ENCODE results near the gene ETS1.

Gene ETS1

DNA sequence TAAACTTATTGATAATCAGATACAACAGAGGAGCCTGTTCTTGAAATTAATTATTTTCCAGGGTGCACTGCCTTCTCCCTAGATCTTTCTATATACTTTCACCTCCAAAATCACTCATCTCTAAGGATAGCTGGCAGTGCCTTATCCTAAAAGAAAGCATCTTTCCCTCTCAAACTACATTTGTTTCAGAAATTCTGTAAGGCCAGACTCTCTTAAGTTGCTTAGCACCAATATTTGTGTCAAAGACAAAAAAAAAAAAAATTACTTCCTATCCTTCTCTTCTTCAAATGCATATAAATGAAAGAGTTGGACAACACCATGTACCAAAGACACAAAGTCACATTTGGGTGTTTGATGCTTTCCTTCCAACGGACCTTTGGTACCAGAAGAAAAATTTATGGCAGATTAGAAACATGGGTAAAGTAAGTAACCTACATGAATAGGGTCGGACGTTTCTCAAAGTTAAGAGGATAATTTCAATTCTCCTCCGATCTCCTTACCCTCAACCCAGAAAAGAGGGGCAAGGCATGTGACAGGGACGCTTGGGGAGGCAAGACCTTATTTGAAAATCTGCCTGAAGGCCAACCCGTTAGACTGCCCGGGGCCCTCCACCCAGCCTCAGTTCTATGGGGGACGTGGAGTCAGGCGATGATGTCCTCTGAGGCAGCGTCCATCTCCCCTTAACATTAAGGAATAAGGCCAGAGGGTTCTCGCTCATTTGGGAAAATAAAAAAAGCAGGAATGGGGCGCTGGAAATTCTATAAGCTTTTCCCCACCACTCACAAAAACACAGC, 66.3 kb downstream of the ETS1 start:
- no peak for DNase-seq (ENCODE audit: low read depth)
- peak overlapping the region; percentile 94 for H3K4me3 ChIP-seq (replicated peaks; ENCODE audit: low read depth, low read length)
- TF ChIP-seq, protein P1, sequence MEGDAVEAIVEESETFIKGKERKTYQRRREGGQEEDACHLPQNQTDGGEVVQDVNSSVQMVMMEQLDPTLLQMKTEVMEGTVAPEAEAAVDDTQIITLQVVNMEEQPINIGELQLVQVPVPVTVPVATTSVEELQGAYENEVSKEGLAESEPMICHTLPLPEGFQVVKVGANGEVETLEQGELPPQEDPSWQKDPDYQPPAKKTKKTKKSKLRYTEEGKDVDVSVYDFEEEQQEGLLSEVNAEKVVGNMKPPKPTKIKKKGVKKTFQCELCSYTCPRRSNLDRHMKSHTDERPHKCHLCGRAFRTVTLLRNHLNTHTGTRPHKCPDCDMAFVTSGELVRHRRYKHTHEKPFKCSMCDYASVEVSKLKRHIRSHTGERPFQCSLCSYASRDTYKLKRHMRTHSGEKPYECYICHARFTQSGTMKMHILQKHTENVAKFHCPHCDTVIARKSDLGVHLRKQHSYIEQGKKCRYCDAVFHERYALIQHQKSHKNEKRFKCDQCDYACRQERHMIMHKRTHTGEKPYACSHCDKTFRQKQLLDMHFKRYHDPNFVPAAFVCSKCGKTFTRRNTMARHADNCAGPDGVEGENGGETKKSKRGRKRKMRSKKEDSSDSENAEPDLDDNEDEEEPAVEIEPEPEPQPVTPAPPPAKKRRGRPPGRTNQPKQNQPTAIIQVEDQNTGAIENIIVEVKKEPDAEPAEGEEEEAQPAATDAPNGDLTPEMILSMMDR (IDR thresholded peaks at IDR 0.05; ENCODE audit: low read length, missing control alignments), result no peak

DNA sequence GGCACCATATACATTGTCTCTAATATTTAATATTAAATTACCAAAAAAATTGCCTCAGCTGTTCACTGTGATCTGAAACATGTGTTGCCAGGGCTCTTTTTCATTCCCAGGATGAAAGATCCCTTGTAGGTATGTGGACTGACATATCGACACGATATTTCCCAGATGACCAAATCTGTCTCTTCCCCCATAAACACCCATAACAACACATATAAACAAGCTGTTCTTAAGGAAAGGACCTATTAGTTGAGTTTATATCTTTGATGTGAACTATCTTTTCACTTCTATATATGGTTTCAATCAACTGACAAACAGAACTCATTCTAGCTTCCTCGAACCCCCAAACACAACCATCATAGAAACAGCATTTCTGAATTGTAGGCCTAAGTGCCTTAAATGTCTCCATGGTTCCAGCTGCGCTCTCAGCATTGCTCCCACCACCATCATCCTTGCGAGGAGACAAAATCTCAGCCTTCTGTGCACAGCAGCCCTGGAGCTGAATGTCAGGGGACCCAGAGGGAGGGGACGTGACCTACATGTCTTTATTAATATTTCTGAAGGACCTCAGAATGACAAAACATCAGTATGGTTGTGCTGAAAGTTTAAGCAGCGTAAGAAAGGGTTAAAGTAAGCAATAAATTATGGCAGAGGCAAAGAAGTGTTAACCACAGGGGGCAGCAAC, 67.0 kb downstream of the ETS1 start:
- no peak for DNase-seq (ENCODE audit: low read depth)
- peak overlapping the region; percentile 94 for H3K4me3 ChIP-seq (replicated peaks; ENCODE audit: low read depth, low read length)
- TF ChIP-seq, protein P1 (IDR thresholded peaks at IDR 0.05; ENCODE audit: low read length, missing control alignments), result peak; percentile 19

DNA sequence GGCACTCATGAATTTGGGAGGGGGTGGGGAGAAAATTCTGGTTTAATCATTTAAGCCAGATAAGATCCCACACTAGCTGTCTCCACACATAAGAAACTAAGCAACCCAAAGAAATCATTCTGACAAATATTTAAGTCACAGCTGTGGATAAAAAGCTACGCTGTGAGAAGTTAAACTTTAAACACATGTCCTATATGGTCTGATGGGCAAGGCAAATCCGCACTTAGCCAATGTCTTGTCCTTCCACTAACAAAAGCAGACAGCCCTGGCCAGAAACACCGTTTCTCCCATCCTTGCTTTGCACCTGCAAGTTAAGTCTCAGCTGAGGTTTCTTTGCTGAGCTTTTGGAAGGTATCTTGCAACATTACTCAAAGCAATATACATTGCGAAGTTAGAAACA, 68.0 kb downstream of the ETS1 start:
- H3K4me3 ChIP-seq (replicated peaks; ENCODE audit: low read depth, low read length), result peak overlapping the region; percentile 94
- DNase-seq (ENCODE audit: low read depth), result no peak
- TF ChIP-seq, protein P1 (IDR thresholded peaks at IDR 0.05; ENCODE audit: low read length, missing control alignments), result no peak

DNA sequence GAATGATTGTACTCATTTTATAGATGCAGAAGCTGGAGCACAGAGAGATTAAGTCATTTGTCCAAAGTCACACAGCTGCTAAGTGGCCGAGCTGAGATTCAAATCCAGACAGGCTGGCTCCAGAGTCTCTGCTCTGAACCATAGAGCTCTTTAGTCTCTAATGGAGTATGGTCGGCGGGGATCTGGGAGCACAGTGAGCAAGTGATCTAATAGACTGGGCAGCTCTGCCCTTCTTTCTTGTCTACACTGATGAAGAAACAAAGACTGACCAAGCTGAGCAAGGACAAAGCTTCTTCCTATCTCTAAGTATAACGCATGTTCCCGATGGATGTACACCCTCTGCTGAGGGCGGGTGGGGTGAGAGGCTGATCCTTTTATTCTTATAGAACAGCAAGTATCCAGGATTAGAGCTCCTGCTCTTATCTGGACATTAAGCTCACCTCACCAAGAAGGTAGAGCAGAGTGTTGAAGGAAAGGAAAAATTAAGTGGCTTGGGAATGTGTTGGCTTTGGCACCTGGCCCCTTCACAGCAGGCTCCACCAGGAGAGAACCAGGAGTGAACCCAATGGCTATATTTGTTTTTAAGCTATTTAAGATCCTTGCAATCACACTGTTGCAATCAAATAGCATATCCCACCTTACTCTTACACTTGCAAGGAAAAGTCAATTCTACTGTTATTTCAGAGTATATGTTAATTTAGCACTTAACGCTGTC, 68.7 kb downstream of the ETS1 start:
- H3K4me3 ChIP-seq (replicated peaks; ENCODE audit: low read depth, low read length), result peak overlapping the region; percentile 94
- TF ChIP-seq, protein P1 (IDR thresholded peaks at IDR 0.05; ENCODE audit: low read length, missing control alignments), result no peak
- DNase-seq (ENCODE audit: low read depth), result no peak

DNA sequence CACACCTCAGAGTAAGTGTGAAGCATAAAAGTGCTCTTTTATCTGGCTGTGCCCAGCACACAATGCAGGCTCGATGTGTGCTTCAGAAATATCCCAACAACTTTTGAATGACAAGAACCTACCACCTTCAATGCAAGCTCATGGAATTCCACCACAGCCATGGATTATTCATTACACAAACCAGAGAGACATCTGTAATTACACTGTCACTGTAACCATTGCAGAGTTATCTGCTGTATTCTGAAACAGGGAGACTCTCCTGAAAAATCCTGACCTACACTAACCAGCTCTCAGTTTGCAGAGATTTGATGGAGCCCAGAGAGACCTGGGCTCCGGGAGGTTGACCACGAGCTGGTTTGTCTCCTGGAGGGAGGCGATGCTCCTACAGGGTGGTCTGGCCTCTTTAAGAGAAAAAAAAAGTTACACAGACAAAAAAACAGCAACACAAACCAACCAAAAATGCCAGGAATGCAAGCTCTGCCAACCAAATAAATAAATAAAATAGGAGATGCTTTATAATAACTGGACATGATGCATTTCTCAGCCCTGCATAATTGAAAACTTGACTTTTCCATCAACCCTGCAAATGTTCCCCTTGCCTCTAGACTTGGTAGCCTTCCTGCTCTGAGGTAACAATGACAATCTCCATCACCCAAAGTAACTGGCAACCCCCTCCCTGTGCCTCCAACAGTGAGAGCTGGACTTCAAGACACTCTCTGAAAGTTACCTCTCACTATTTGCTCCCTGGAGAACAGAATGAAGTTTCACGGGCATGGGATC, 69.7 kb downstream of the ETS1 start:
- TF ChIP-seq, protein P1 (IDR thresholded peaks at IDR 0.05; ENCODE audit: low read length, missing control alignments), result no peak
- peak overlapping the region; percentile 94 for H3K4me3 ChIP-seq (replicated peaks; ENCODE audit: low read depth, low read length)
- peak; percentile 69 for DNase-seq (ENCODE audit: low read depth)

DNA sequence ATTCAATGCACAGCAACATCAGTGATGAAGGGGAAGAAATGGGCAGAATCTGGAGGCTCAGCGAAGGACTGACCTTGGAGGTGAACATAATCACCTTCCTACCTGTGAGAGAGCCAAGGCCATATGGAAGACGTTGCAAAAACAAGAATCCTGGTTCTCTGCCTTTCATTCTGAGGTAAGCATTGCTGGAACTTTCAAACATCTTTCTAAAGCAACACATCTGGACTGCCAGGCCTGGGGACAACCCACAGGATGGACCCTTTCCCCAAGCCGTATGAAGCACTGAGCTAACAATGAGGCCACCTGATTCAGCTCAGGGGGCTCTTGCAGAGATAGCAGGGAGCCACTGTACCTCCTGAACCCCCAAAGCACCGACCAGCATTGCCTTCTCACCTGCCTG, 70.5 kb downstream of the ETS1 start:
- DNase-seq (ENCODE audit: low read depth), result no peak
- TF ChIP-seq, protein P1 (IDR thresholded peaks at IDR 0.05; ENCODE audit: low read length, missing control alignments), result no peak
- H3K4me3 ChIP-seq (replicated peaks; ENCODE audit: low read depth, low read length), result peak overlapping the region; percentile 94

Measured in fibroblast of pulmonary artery (primary cell).